GM04503 (cell line): Measurements from ENCODE around the gene NLRP11.
"Not testable (repeated sequence)": the region's sequence is repeated elsewhere in the genome, so short reads cannot be mapped to it uniquely, and the experiment has no call there.

Experiments used
- DNase-seq: peaks from one replicate; pipeline ENCODE4 v3.0.0-alpha.2; 2012; ENCODE audit warnings: low read depth

Gene NLRP11

GRCh38 chr19:55778331-55778730, 53.5 kb downstream of the NLRP11 start:
- DNase-seq: no peak

GRCh38 chr19:55777528-55777927, 54.3 kb downstream of the NLRP11 start:
- no peak for DNase-seq

- DNase-seq: not testable (repeated sequence)
Observed at GRCh38 chr19:55769632-55770031, 62.2 kb downstream of the NLRP11 start.

GRCh38 chr19:55768818-55769217, 63.0 kb downstream of the NLRP11 start, which contains the start of gene RFPL4AL1:
RFPL4AL1 (plus strand) TSS chr19:55769118; CDS start chr19:55771805, 2,687 bp downstream.
- DNase-seq: not testable (repeated sequence)

GRCh38 chr19:55766466-55766865, 65.3 kb downstream of the NLRP11 start:
- DNase-seq: no peak

- not testable (repeated sequence) for DNase-seq
Observed at GRCh38 chr19:55758797-55759196, 73.0 kb downstream of the NLRP11 start, which contains the start of gene RFPL4A. RFPL4A (plus strand) TSS chr19:55759097; CDS start chr19:55761801, 2,704 bp downstream.

GRCh38 chr19:55756808-55757207, 75.0 kb downstream of the NLRP11 start:
- not testable (repeated sequence) for DNase-seq

- no peak for DNase-seq
Observed at GRCh38 chr19:55753401-55753800, 78.4 kb downstream of the NLRP11 start.

GRCh38 chr19:55750715-55751114, 81.1 kb downstream of the NLRP11 start:
- no peak for DNase-seq

GRCh38 chr19:55738302-55738701, 93.5 kb downstream of the NLRP11 start, which contains the start of gene NLRP9:
NLRP9 (minus strand) TSS chr19:55738402; CDS start chr19:55738374, 28 bp downstream.
- no peak for DNase-seq
